Endothelial cell (in vitro differentiated cells): Measurements from ENCODE around the gene PCED1A. TPM values are rescaled to one million over a fixed set of nuclear protein-coding genes. Genes with fewer than 3 reads are reported as not detected.

ENCODE experiments used
- DNase-seq: peaks from one replicate; pipeline ENCODE4 v3.0.0; 2021; ENCODE audit warnings: low spot score
- H3K27ac Mint-ChIP-seq: one replicate; pipeline ENCODE4 v1.8.0; 2021; ENCODE audit warnings: mixed read lengths, inconsistent platforms; ENCODE audit not compliant: unreplicated experiment
- H3K27me3 Mint-ChIP-seq: one replicate; pipeline ENCODE4 v1.8.0; 2021; ENCODE audit warnings: mild to moderate bottlenecking, moderate library complexity, mixed read lengths, inconsistent platforms; ENCODE audit not compliant: unreplicated experiment
- H3K36me3 Mint-ChIP-seq: one replicate; pipeline ENCODE4 v1.8.0; 2021; ENCODE audit warnings: mild to moderate bottlenecking, low read depth, mixed read lengths, inconsistent platforms; ENCODE audit not compliant: unreplicated experiment
- H3K4me1 Mint-ChIP-seq: one replicate; pipeline ENCODE4 v1.8.0; 2021; ENCODE audit warnings: mild to moderate bottlenecking, mixed read lengths, inconsistent platforms; ENCODE audit not compliant: unreplicated experiment
- H3K4me3 Mint-ChIP-seq: one replicate; pipeline ENCODE4 v1.8.0; 2021; ENCODE audit warnings: mild to moderate bottlenecking, mixed read lengths, inconsistent platforms; ENCODE audit not compliant: unreplicated experiment
- H3K9me3 Mint-ChIP-seq: one replicate; pipeline ENCODE4 v1.8.0; 2021; ENCODE audit warnings: mixed read lengths, inconsistent platforms; ENCODE audit not compliant: unreplicated experiment
- total RNA-seq: library from RNA; stranded (reverse); fragmentation: NEBNext Ultra II Directional; extraction: Animal tissue kit (Norgen Biotek cat#: 25700); gene quantifications from one replicate; pipeline ENCODE4 v1.2.1, GENCODE V29; 2021; ENCODE audit not compliant: unreplicated experiment
- TF ChIP-seq, protein P1 (sequence below): fragments of 200-600 bp; sonication (generic); IDR thresholded peaks from one replicate; pipeline ENCODE4 v1.5.0; 2021; ENCODE audit warnings: antibody characterized with exemption; ENCODE audit not compliant: unreplicated experiment

The PCED1A gene
- total RNA-seq, 1 donor from 2014 or later, result 30.9 TPM

DNA sequence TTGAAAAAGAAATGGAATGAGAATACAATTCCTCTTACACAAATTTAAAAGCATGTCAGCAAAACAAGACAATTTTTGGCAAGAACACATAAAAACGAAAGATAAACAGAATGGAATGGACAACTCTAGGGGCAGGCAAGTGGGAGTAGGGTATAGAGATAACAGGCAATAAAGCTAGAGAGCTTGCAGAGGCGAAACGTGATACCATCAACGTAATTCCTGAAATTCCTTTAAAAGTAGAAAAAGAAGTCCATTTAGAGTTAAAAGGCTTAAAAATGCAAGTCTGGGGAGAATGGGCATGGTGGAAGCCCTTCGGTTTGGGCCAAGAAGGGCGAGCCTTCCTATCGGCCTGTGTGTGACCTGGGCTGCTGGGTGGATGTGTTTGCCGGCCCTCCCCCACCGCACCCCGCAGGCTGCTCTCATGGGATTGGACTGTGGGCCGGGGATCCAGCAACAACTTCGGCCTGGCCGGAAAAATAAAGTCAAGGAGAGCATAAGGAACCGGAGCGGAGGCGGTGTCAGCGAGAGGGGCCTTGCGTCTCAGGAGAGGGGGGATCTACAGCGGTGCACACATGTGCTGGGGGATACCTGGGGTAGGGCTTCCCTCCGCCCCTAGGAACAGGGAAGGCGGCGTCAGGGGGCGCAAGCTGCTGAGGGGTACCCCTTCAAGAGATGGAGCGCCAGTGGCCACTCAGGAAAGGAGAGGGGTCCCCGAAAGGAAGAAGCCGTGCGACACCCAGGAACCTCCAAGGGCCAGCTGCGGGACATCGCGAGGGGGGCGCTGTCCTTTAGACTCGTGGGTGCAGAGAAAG, 20.2 kb downstream of the PCED1A start:
- TF ChIP-seq, protein P1, sequence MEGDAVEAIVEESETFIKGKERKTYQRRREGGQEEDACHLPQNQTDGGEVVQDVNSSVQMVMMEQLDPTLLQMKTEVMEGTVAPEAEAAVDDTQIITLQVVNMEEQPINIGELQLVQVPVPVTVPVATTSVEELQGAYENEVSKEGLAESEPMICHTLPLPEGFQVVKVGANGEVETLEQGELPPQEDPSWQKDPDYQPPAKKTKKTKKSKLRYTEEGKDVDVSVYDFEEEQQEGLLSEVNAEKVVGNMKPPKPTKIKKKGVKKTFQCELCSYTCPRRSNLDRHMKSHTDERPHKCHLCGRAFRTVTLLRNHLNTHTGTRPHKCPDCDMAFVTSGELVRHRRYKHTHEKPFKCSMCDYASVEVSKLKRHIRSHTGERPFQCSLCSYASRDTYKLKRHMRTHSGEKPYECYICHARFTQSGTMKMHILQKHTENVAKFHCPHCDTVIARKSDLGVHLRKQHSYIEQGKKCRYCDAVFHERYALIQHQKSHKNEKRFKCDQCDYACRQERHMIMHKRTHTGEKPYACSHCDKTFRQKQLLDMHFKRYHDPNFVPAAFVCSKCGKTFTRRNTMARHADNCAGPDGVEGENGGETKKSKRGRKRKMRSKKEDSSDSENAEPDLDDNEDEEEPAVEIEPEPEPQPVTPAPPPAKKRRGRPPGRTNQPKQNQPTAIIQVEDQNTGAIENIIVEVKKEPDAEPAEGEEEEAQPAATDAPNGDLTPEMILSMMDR, result no peak
- peaks cover 22% of the 10 kb centered on the region for H3K27me3 Mint-ChIP-seq
- DNase-seq, result no peak
- peaks cover 10% of the 10 kb centered on the region for H3K36me3 Mint-ChIP-seq
- H3K4me1 Mint-ChIP-seq, result peaks cover 5% of the 10 kb centered on the region
- peak overlapping the region; percentile 57 for H3K27ac Mint-ChIP-seq
- H3K4me3 Mint-ChIP-seq, result peak overlapping the region; percentile 11
- no peaks in the 10 kb centered on the region for H3K9me3 Mint-ChIP-seq

DNA sequence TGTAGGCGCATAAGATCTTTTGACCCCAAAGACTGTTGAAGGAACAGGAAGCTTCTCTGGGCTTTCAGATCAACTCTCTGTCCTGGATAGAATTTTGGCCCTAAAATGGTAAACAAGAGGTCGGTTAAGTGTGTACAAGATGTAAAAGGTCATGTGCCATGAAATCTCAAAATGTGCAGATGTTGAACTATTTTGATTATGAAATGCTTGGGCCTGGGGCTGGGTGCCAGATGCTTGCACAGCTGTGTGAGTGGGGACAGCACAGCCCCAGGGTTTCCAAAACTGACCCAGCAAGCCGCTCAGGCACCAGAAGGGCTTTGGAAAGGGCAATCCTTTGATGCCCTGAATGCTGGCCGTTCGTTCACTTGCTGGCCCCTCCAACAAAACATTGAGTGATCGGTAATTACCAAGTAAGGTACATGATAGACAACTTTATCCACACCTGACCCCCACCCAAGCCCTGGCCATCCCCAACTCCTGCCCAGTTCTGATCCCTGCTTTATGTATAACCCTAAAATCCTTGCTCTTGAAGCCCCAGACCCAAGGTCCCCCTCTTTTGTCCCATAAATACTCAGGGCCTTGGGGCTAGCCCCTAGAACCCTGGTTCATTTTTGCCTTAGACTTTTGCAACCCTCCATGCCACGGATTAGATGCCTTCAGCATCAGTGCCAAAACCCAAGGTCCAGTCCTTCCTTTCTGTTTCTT, 22.4 kb downstream of the PCED1A start:
- TF ChIP-seq, protein P1, result no peak
- peaks cover 25% of the 10 kb centered on the region for H3K27me3 Mint-ChIP-seq
- no peak overlapping the region for H3K4me3 Mint-ChIP-seq
- H3K27ac Mint-ChIP-seq, result no peak overlapping the region
- H3K36me3 Mint-ChIP-seq, result peaks cover 10% of the 10 kb centered on the region
- H3K9me3 Mint-ChIP-seq, result no peaks in the 10 kb centered on the region
- H3K4me1 Mint-ChIP-seq, result peaks cover 5% of the 10 kb centered on the region
- no peak for DNase-seq

DNA sequence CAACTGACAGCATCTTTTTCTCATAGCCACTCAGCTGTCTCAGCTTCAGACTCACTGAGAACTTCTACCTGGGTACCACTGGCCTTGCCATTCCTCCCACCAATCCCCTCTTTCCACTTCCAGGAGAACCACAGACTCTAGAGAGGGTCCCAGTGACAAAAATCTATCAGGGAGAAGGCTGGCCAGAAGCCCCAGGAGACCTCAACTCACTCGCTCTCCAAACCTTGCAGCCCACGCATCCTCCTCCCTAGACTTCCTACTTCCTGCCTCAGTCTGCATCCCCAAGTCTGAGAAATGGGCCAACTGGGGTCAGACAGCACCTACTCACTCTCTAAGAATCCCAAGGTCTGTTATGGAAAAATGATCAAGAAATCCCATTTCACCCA, 23.1 kb downstream of the PCED1A start:
- TF ChIP-seq, protein P1, result no peak
- no peak for DNase-seq
- peaks cover 10% of the 10 kb centered on the region for H3K36me3 Mint-ChIP-seq
- H3K4me3 Mint-ChIP-seq, result peak overlapping the region; percentile 57
- H3K27ac Mint-ChIP-seq, result no peak overlapping the region
- peaks cover 25% of the 10 kb centered on the region for H3K27me3 Mint-ChIP-seq
- H3K9me3 Mint-ChIP-seq, result no peaks in the 10 kb centered on the region
- peaks cover 5% of the 10 kb centered on the region for H3K4me1 Mint-ChIP-seq

DNA sequence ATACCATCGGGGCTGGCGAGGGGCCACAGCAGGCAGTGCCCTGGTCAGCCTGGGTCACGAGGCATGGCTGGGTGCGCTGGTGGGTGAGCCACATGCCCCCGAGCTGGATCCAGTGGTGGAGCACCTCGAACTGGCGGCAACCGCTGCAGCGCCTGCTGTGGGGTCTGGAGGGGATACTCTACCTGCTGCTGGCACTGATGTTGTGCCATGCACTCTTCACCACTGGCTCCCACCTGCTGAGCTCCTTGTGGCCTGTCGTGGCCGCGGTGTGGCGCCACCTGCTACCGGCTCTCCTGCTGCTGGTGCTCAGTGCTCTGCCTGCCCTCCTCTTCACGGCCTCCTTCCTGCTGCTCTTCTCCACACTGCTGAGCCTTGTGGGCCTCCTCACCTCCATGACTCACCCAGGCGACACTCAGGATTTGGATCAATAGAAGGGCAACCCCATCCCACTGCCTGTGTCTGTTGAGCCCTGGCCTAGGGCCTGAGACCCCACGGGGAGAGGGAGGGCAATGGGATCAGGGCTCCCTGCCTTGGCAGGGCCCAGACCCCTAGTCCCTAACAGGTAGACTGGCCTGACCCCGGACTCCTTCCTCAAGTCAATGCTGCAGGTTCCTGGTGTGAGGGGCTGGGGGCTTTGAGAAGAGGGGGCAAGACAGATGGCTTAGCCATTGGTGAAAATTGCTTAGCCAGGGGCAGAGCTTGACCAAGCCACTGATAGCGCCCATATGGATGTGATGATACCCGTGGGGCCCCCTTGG, 23.7 kb downstream of the PCED1A start:
- Mint-ChIP-seq H3K27me3 (peaks cover 24% of the 10 kb centered on the region), H3K36me3 (peaks cover 10% of the 10 kb centered on the region), H3K4me3 (no peak overlapping the region), H3K27ac (no peak overlapping the region), H3K4me1 (peaks cover 5% of the 10 kb centered on the region), H3K9me3 (no peaks in the 10 kb centered on the region)
- DNase-seq, result no peak
- TF ChIP-seq, protein P1, result no peak
